Activated CD4-positive, alpha-beta memory T cell treated with anti-CD3 and anti-CD28 coated beads, Interleukin-2, amount 10 ng/mL, durations not matched to agents 7 days and 5 days (primary cell): ENCODE results near the gene SCAMP5. TPM values are rescaled to one million over a fixed set of nuclear protein-coding genes. Genes with fewer than 3 reads are reported as not detected.

ENCODE experiments used
- CTCF ChIA-PET: fragments of 350-600 bp; sonication (Branson Sonifier 250); formaldehyde crosslinking; loops from one replicate; lab custom pipeline; 2021; ENCODE audit warnings: antibody characterized with exemption, inconsistent platforms; lab: Charles Lee
- POLR2A ChIA-PET: fragments of 350-600 bp; sonication (Branson Sonifier 250); formaldehyde crosslinking; loops from one replicate; lab custom pipeline; 2021; ENCODE audit warnings: antibody characterized with exemption; lab: Charles Lee
- DNase-seq: peaks from one replicate; pipeline ENCODE4 v3.0.0-alpha.2; 2020
- H3K27ac Mint-ChIP-seq: one replicate; pipeline ENCODE4 v1.8.0; 2021; ENCODE audit warnings: mild to moderate bottlenecking, mixed read lengths
- H3K27me3 Mint-ChIP-seq: one replicate; pipeline ENCODE4 v1.8.0; 2021; ENCODE audit warnings: mixed read lengths
- H3K36me3 Mint-ChIP-seq: one replicate; pipeline ENCODE4 v1.8.0; 2021; ENCODE audit warnings: low read depth, mixed read lengths
- H3K4me1 Mint-ChIP-seq: one replicate; pipeline ENCODE4 v1.8.0; 2021; ENCODE audit warnings: mixed read lengths
- H3K4me3 Mint-ChIP-seq: one replicate; pipeline ENCODE4 v1.8.0; 2021; ENCODE audit warnings: mild to moderate bottlenecking, mixed read lengths
- H3K9me3 Mint-ChIP-seq: one replicate; pipeline ENCODE4 v1.8.0; 2021; ENCODE audit warnings: mixed read lengths
- total RNA-seq, 2 experiments: library from RNA; stranded (reverse); gene quantifications; one replicate each; pipeline ENCODE4 v1.2.3, GENCODE V29; 2021

SCAMP5 gene
- total RNA-seq, 2 experiments from 2014 or later: 0.60 to 0.81 TPM

DNA sequence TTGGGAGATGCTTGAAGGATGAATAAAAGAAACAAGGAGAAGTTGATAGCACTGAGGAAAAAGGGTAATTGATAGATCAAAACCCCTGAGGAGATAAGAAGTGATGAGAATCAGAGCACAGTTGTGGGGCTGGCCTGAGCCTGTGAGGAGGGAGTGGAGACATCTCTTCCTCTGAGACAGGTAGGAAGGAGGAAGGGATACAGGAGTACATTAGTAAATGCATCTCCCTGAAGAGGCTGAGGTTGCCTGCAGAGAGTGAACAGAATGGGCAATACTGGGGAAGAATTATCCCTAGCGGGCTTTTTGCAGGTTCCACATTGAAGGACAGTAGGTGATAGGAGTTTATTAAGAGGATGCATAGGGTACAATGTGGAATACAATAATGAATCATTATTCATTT, 17.3 kb upstream of the SCAMP5 start:
- ChIA-PET POLR2A (interaction anchor here (1.0 to 1.6 kb wide), 5 partner anchors 15 to 390 kb away, joined by 3 to 6 read pairs (median 3); partner anchors contain the start of genes MAN2C1 and PPCDC), CTCF (interaction anchor here (0.7 to 2.8 kb wide), 3 partner anchors 14 to 27 kb away, joined by 3 to 9 read pairs (median 4); partner anchors contain the start of gene SCAMP5)
- H3K36me3 Mint-ChIP-seq: no peaks in the 10 kb centered on the region
- no peak for DNase-seq
- H3K4me1 Mint-ChIP-seq: peaks cover 13% of the 10 kb centered on the region
- H3K4me3 Mint-ChIP-seq: no peak overlapping the region
- peaks cover 4% of the 10 kb centered on the region for H3K27me3 Mint-ChIP-seq
- H3K27ac Mint-ChIP-seq: no peak overlapping the region
- no peaks in the 10 kb centered on the region for H3K9me3 Mint-ChIP-seq

DNA sequence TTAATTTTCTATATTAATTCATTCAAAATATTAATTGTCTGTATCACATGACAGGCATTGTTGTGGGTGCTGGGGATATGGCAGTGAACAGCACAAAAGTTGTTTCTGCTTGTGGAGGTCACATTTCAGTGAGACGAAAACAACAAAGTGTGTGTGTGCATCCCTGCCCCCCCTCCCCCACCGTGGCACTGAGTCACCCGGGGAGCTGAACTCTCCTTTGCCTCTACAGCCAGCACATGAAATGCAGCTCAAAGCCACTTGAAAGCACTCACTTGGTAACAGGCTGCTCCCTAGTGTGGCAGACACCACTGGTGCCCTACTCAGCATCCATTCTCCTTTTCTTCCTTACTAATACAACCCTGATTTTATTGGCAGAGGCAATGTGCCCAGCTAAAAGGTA, 16.9 kb upstream of the SCAMP5 start:
- POLR2A ChIA-PET: interaction anchor here (1.0 to 1.6 kb wide), 6 partner anchors 12 to 389 kb away, joined by 3 to 6 read pairs (median 3); partner anchors contain the start of genes MAN2C1 and PPCDC
- peaks cover 3% of the 10 kb centered on the region for H3K27me3 Mint-ChIP-seq
- peak; percentile 51 for DNase-seq
- H3K4me3 Mint-ChIP-seq: no peak overlapping the region
- no peaks in the 10 kb centered on the region for H3K9me3 Mint-ChIP-seq
- H3K27ac Mint-ChIP-seq: no peak overlapping the region
- H3K36me3 Mint-ChIP-seq: no peaks in the 10 kb centered on the region
- CTCF ChIA-PET: interaction anchor here (0.7 to 2.8 kb wide), 4 partner anchors 14 to 45 kb away, joined by 3 to 9 read pairs (median 4); partner anchors contain the start of genes PPCDC and SCAMP5
- H3K4me1 Mint-ChIP-seq: peaks cover 16% of the 10 kb centered on the region

DNA sequence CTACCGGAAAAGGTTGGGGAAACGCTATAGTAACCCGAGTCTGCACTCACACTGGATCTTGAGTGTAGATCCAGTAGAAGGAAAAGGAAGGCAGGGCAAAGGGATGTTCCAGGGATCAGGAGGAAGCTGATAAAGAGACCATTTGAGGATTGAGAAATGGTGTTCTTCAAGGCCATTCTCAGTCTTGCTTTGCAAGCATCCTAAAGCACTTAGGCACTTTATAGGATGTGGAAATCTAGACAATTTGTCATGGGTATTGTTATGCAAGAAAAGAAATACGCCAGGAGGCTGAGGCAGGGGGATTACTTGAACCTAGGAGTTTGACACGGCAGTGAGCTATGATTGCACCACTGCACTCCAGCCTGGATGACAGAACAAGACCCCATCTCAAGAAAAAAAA, 13.2 kb upstream of the SCAMP5 start:
- H3K4me3 Mint-ChIP-seq: no peak overlapping the region
- H3K4me1 Mint-ChIP-seq: peaks cover 26% of the 10 kb centered on the region
- no peak overlapping the region for H3K27ac Mint-ChIP-seq
- no peak for DNase-seq
- POLR2A ChIA-PET: no interaction called here
- no peaks in the 10 kb centered on the region for H3K36me3 Mint-ChIP-seq
- no peaks in the 10 kb centered on the region for H3K9me3 Mint-ChIP-seq
- CTCF ChIA-PET: interaction anchor here (0.7 kb wide), 1 partner anchor 604 kb away, joined by 3 read pairs; no protein-coding TSS in a partner anchor
- peaks cover 5% of the 10 kb centered on the region for H3K27me3 Mint-ChIP-seq

DNA sequence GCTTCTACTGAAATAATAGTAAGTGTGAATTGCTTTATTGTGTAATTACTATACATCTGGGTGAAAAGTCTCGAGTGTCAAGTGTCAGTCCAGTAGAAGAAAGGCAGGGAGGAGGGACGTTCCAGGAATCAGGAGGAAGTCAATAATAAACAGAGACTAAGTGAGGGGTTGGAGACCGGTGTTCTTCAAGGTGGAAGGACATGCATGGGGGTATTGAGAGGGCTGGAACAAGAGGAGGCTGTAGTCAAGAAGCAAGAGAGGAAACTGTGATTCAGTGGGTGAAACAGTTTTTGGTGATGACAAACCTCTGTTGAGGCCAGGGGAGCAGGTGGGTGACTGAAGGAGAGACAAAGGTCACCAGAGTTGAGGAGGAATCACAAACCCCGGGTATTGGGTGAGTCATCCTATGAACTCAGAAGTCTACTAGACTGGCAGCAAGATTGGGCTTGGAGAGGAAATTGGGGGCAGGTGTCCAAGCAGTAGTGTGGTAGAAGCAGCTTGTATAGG, 11.6 kb upstream of the SCAMP5 start:
- CTCF ChIA-PET: interaction anchor here (2.1 kb wide), 1 partner anchor 27 kb away, joined by 9 read pairs; the partner anchor contains the start of gene RPP25
- Mint-ChIP-seq H3K27me3 (peaks cover 5% of the 10 kb centered on the region), H3K4me3 (no peak overlapping the region), H3K27ac (peak overlapping the region; percentile 28), H3K4me1 (peaks cover 15% of the 10 kb centered on the region), H3K9me3 (no peaks in the 10 kb centered on the region), H3K36me3 (no peaks in the 10 kb centered on the region)
- DNase-seq: peak; percentile 54
- POLR2A ChIA-PET: interaction anchor here (0.9 kb wide), 1 partner anchor 17 kb away, joined by 3 read pairs; no protein-coding TSS in a partner anchor

DNA sequence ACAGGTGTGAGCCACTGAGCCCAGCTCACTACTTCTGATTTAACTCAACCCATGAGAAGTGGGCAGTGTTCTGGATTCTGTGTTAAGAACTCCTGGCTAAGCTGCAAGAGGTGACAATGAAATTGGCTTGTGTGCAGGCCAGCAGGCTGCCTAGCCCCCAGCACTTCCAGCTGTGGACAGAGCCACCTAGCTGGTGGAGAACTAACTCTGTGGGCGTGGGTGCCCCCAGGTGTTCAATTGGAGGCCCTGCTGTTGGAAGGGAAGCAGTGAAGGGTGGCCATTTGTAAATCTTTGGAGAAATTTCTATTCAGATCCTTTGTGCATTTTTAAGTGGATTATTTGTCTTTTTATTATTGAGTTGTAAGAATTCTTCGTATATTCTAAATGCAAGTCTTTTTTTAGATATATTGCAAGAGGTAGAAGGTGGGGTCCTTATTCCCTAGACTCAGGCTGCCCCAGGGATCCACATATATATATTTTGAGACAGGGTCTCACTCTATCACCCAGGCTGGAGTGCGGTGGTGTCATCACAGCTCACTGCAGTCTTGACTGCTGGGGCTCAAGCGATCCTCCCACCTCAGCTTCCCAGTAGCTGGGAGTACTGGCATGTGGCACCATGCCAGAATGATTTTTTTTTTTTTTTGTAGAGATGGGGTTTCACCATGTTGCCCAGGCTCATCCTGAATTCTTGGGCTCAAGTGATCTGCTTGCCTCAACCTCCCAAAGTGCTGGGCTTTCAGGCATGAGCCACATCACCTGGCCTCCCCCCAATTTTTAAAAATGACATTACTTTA, 7.2 kb upstream of the SCAMP5 start:
- peak; percentile 59 for DNase-seq
- Mint-ChIP-seq H3K36me3 (no peaks in the 10 kb centered on the region), H3K27ac (no peak overlapping the region), H3K4me3 (no peak overlapping the region), H3K27me3 (peaks cover 21% of the 10 kb centered on the region), H3K9me3 (no peaks in the 10 kb centered on the region), H3K4me1 (peaks cover 18% of the 10 kb centered on the region)
- ChIA-PET CTCF (interaction anchor here (0.6 to 2.6 kb wide), 10 partner anchors 20 to 217 kb away, joined by 3 to 8 read pairs (median 4); partner anchors contain the start of gene RPP25), POLR2A (interaction anchor here (1.0 kb wide), 1 partner anchor 32 kb away, joined by 3 read pairs; the partner anchor contains the start of gene RPP25)

DNA sequence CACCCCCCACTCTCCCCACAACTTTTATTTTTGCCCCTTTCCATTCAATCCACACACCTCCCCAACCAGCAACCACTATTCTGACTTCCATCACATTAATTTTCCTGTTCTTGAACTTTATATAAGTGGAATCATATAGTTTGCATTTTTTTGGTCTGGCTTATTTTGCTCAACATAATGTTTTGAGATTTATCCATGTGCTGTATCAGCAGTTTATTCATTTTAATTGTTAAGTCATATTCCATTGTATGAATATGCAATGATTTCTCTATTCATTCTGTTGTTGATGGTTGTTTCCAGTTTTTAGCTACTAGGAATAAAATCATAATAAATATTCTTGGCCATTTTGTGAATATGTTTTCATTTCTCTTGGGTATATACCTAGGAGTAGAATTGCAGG, 5.8 kb upstream of the SCAMP5 start:
- DNase-seq: no peak
- Mint-ChIP-seq H3K27ac (no peak overlapping the region), H3K9me3 (no peaks in the 10 kb centered on the region), H3K27me3 (peaks cover 21% of the 10 kb centered on the region), H3K36me3 (no peaks in the 10 kb centered on the region), H3K4me3 (no peak overlapping the region), H3K4me1 (peaks cover 7% of the 10 kb centered on the region)
- POLR2A ChIA-PET: no interaction called here
- CTCF ChIA-PET: interaction anchor here (1.2 to 2.6 kb wide), 2 partner anchors 21 to 39 kb away, joined by 4 to 8 read pairs; no protein-coding TSS in a partner anchor

DNA sequence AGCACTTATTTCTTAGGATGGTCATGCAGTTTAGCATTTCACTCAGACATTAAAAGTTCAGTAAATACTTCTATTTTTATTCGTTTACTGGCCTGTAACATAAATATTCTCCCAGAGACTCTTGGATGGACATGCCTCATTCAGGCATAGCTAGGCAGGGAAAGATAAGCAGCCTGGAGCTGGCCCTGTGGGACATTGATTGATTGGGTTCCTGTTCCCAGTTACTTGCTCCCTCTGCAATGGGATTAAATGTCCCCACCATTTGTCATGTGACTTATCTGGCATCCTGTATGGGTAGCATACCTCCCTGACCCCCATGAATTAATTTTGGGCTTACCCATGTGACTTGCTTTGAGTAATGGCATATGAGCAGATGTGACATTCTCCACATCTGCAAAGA, 2.7 kb upstream of the SCAMP5 start:
- Mint-ChIP-seq H3K27me3 (peaks cover 39% of the 10 kb centered on the region), H3K4me1 (peaks cover 16% of the 10 kb centered on the region), H3K9me3 (no peaks in the 10 kb centered on the region), H3K36me3 (no peaks in the 10 kb centered on the region), H3K27ac (no peak overlapping the region), H3K4me3 (no peak overlapping the region)
- ChIA-PET POLR2A (no interaction called here), CTCF (no interaction called here)
- no peak for DNase-seq

DNA sequence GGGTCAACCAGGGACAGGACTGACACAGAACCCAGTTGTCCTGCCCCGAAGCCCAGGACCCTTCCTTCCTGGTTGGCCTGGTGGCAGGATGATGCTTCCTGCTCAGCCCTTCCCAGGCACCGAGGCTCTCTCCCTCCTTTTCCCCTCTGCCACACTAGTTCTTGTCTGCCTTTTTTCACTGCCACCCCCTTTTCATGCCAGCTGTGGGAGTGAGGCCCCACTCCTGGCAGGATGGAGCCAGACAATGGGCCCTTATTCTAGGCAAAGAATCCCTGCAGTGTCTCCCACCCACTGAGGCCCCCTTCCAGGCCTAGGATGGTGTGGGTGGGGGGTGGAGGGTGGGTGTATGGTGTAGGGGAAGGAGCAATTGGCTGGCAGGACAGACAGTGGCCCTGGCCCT, 1.1 kb upstream of the SCAMP5 start:
- H3K4me1 Mint-ChIP-seq: peaks cover 16% of the 10 kb centered on the region
- H3K27ac Mint-ChIP-seq: no peak overlapping the region
- ChIA-PET POLR2A (no interaction called here), CTCF (interaction anchor here (1.0 to 1.7 kb wide), 2 partner anchors 37 to 223 kb away, joined by 3 to 7 read pairs; partner anchors contain the start of gene RPP25)
- no peaks in the 10 kb centered on the region for H3K9me3 Mint-ChIP-seq
- no peaks in the 10 kb centered on the region for H3K36me3 Mint-ChIP-seq
- no peak for DNase-seq
- peaks cover 47% of the 10 kb centered on the region for H3K27me3 Mint-ChIP-seq
- no peak overlapping the region for H3K4me3 Mint-ChIP-seq

DNA sequence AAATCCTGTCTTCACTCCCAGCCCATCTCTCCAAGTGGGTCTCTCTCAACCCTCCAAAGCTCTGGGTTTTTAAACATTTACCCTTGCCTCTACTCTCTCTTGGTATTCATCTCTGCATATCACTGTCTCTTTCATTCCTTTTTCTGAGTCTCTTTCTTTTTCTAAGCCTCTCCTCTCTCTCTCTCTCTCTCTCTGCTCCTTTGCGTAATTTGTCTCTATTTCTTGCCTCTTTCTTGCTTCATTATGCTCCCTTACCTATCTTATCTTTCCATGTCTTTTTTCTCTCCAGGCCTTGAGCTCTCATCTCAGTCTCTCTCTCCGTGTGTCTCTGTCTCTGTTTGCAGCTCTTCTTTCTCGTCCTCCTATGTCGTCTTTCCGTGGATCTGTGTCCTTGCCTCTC, 678 bp upstream of the SCAMP5 start:
- POLR2A ChIA-PET: interaction anchor here (1.0 to 2.7 kb wide), 4 partner anchors 29 to 40 kb away, joined by 3 to 10 read pairs (median 4); partner anchors contain the start of genes PPCDC and RPP25
- Mint-ChIP-seq H3K27me3 (peaks cover 44% of the 10 kb centered on the region), H3K4me3 (peak overlapping the region; percentile 71)

DNA sequence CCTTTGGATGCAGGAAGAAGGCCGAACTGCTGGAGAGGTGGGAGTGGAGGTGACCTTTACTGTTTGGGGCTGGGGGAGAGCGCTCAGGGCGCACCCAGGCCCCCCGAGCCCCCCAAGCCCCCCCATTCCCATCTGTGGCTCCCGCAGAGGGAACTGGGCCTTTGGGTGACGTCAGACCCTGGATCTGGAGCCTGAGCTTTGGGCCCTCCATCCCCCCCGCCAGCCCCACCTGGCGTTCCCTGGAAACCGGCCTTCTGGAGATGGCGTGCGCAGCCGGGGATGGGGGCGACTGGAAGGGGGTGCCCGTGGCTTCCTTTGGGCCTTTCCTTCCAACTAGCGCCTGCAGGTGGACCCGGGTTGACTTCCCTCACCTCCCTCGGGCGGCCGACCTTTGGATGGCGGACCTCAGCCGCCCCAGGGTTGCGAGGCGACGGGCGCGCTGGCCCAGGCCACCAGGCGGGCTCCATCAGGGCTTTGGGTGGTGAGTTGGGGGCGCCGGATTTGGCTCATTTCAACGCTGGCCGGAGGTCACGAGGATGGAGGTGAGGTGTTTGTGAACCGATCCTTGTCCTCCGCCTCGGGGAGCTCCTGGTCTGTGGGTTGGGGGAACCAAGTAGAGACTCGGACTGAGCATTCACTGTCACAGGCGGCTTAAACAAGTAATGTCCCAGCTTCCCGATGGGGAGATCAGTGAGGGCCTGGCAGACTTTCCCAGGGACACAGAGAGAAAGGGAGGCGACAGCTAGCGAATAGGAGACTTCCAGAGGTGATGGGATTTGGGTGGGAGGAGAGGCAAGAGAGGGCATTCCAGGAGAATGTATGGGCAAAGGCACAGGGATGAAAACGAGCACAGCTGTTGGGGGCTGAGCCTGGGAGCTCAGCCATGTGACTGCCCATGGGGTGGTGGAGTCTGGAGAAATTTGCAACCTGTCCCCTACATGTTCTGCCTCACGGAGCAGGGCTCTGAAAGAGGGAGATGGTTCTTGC, 709 bp downstream of the SCAMP5 start:
- Mint-ChIP-seq H3K27ac (no peak overlapping the region), H3K27me3 (peaks cover 42% of the 10 kb centered on the region), H3K36me3 (no peaks in the 10 kb centered on the region), H3K4me1 (peaks cover 11% of the 10 kb centered on the region), H3K4me3 (peak overlapping the region; percentile 60), H3K9me3 (no peaks in the 10 kb centered on the region)
- ChIA-PET POLR2A (interaction anchor here (0.7 to 2.7 kb wide), 5 partner anchors 27 to 58 kb away, joined by 3 to 10 read pairs (median 4); partner anchors contain the start of genes COX5A, PPCDC and RPP25), CTCF (interaction anchor here (1.0 to 1.7 kb wide), 3 partner anchors 19 to 207 kb away, joined by 3 to 7 read pairs (median 3); partner anchors contain the start of gene RPP25)
- DNase-seq: no peak

More for the DNA sequence above, 678 bp upstream of the SCAMP5 start:
- Mint-ChIP-seq H3K9me3 (no peaks in the 10 kb centered on the region), H3K36me3 (no peaks in the 10 kb centered on the region), H3K4me1 (peaks cover 16% of the 10 kb centered on the region), H3K27ac (no peak overlapping the region)
- no peak for DNase-seq
- CTCF ChIA-PET: interaction anchor here (0.6 to 1.7 kb wide), 7 partner anchors 16 to 348 kb away, joined by 3 to 7 read pairs (median 3); partner anchors contain the start of gene RPP25

DNA sequence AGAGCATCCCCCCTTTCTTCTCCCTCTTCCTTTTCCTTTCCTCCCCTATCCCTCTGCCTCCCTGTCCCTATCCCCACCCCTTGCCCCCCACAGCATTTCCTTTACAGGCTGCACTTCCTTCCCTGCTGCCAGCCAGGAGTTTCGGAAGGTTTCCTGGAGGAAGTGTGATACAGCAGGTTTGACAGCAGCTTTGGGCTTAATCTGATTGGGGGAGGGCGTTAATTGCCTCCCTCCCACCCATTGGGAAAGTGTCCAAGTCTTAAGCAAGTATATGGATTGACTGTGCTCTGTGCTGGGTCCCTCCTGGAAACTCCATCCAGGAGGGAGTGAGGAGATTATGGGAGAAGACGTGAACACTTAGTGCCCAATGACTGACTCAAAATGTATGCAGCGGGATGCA, 1.8 kb downstream of the SCAMP5 start:
- ChIA-PET CTCF (no interaction called here), POLR2A (interaction anchor here (2.7 kb wide), 1 partner anchor 26 kb away, joined by 10 read pairs; the partner anchor contains the start of gene PPCDC)
- H3K4me3 Mint-ChIP-seq: no peak overlapping the region
- no peak overlapping the region for H3K27ac Mint-ChIP-seq
- DNase-seq: no peak
- no peaks in the 10 kb centered on the region for H3K36me3 Mint-ChIP-seq
- H3K9me3 Mint-ChIP-seq: no peaks in the 10 kb centered on the region
- H3K27me3 Mint-ChIP-seq: peaks cover 41% of the 10 kb centered on the region
- peaks cover 11% of the 10 kb centered on the region for H3K4me1 Mint-ChIP-seq

DNA sequence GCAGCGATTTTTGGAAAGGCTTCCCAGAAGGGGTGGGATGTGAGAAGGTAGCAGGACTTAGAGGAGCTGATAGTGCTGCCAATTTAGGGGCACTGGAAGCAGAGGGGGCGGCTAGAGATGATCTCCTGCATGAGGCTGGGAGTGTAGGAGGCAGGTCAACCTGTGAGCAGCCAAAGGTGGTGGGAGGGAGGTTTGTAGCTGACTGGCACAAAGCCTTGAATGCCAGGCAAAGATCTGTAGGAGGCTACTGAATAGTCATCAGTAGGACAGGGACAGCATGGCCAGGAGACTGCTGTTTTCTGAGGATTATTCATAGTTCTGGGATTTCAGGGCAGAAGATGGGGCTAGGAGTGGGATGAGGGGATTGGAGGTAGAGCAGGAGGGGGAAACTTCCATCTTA, 2.2 kb downstream of the SCAMP5 start:
- Mint-ChIP-seq H3K4me3 (no peak overlapping the region), H3K27me3 (peaks cover 43% of the 10 kb centered on the region), H3K9me3 (no peaks in the 10 kb centered on the region), H3K27ac (no peak overlapping the region), H3K36me3 (no peaks in the 10 kb centered on the region), H3K4me1 (peaks cover 11% of the 10 kb centered on the region)
- CTCF ChIA-PET: no interaction called here
- POLR2A ChIA-PET: no interaction called here
- no peak for DNase-seq
